ENCODE results near the gene FOLR3. TPM values are rescaled to one million over a fixed set of nuclear protein-coding genes. Genes with fewer than 3 reads are reported as not detected.
"Not testable (repeated sequence)": the region's sequence is repeated elsewhere in the genome, so short reads cannot be mapped to it uniquely, and the experiment has no call there.

FOLR3 gene
- total and polyA plus RNA-seq, 2 experiments from 2014 or later: not detected

DNA sequence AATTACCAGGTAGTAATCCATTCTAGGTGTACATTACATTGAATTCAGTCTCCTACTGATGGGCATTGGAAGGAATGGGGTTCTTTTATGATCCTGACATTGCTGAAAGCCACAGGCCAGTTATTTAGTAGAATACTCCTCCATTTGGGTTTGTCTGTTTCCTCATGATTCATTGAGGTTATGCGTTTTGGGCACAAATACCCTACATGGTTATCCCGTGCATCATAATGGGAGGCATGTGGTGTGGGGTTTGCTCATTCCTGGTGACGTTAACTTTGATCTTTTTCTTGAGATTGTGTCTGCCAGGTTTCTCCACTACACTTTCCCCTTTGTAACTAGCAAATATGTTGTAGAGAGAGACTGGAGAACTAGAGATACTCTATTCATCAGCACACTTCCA, 5.5 kb downstream of the FOLR3 start (continued):
- TF ChIP-seq, protein P1, sequence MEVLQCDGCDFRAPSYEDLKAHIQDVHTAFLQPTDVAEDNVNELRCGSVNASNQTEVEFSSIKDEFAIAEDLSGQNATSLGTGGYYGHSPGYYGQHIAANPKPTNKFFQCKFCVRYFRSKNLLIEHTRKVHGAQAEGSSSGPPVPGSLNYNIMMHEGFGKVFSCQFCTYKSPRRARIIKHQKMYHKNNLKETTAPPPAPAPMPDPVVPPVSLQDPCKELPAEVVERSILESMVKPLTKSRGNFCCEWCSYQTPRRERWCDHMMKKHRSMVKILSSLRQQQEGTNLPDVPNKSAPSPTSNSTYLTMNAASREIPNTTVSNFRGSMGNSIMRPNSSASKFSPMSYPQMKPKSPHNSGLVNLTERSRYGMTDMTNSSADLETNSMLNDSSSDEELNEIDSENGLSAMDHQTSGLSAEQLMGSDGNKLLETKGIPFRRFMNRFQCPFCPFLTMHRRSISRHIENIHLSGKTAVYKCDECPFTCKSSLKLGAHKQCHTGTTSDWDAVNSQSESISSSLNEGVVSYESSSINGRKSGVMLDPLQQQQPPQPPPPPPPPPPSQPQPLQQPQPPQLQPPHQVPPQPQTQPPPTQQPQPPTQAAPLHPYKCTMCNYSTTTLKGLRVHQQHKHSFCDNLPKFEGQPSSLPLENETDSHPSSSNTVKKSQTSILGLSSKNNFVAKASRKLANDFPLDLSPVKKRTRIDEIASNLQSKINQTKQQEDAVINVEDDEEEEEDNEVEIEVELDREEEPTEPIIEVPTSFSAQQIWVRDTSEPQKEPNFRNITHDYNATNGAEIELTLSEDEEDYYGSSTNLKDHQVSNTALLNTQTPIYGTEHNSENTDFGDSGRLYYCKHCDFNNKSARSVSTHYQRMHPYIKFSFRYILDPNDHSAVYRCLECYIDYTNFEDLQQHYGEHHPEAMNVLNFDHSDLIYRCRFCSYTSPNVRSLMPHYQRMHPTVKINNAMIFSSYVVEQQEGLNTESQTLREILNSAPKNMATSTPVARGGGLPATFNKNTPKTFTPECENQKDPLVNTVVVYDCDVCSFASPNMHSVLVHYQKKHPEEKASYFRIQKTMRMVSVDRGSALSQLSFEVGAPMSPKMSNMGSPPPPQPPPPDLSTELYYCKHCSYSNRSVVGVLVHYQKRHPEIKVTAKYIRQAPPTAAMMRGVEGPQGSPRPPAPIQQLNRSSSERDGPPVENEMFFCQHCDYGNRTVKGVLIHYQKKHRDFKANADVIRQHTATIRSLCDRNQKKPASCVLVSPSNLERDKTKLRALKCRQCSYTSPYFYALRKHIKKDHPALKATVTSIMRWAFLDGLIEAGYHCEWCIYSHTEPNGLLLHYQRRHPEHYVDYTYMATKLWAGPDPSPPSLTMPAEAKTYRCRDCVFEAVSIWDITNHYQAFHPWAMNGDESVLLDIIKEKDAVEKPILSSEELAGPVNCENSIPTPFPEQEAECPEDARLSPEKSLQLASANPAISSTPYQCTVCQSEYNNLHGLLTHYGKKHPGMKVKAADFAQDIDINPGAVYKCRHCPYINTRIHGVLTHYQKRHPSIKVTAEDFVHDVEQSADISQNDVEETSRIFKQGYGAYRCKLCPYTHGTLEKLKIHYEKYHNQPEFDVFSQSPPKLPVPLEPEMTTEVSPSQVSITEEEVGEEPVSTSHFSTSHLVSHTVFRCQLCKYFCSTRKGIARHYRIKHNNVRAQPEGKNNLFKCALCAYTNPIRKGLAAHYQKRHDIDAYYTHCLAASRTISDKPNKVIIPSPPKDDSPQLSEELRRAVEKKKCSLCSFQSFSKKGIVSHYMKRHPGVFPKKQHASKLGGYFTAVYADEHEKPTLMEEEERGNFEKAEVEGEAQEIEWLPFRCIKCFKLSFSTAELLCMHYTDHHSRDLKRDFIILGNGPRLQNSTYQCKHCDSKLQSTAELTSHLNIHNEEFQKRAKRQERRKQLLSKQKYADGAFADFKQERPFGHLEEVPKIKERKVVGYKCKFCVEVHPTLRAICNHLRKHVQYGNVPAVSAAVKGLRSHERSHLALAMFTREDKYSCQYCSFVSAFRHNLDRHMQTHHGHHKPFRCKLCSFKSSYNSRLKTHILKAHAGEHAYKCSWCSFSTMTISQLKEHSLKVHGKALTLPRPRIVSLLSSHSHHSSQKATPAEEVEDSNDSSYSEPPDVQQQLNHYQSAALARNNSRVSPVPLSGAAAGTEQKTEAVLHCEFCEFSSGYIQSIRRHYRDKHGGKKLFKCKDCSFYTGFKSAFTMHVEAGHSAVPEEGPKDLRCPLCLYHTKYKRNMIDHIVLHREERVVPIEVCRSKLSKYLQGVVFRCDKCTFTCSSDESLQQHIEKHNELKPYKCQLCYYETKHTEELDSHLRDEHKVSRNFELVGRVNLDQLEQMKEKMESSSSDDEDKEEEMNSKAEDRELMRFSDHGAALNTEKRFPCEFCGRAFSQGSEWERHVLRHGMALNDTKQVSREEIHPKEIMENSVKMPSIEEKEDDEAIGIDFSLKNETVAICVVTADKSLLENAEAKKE (CRISPR knock-in tag; IDR thresholded peaks at IDR 0.05): no peak
- no peak for TF ChIP-seq POLR2AphosphoS5 (IDR thresholded peaks at IDR 0.05; ENCODE audit: low read depth)
- TF ChIP-seq, protein P2, sequence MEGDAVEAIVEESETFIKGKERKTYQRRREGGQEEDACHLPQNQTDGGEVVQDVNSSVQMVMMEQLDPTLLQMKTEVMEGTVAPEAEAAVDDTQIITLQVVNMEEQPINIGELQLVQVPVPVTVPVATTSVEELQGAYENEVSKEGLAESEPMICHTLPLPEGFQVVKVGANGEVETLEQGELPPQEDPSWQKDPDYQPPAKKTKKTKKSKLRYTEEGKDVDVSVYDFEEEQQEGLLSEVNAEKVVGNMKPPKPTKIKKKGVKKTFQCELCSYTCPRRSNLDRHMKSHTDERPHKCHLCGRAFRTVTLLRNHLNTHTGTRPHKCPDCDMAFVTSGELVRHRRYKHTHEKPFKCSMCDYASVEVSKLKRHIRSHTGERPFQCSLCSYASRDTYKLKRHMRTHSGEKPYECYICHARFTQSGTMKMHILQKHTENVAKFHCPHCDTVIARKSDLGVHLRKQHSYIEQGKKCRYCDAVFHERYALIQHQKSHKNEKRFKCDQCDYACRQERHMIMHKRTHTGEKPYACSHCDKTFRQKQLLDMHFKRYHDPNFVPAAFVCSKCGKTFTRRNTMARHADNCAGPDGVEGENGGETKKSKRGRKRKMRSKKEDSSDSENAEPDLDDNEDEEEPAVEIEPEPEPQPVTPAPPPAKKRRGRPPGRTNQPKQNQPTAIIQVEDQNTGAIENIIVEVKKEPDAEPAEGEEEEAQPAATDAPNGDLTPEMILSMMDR (conservative IDR thresholded peaks at IDR 0.05; ENCODE audit: low read depth in 2 of 2): no peak

DNA sequence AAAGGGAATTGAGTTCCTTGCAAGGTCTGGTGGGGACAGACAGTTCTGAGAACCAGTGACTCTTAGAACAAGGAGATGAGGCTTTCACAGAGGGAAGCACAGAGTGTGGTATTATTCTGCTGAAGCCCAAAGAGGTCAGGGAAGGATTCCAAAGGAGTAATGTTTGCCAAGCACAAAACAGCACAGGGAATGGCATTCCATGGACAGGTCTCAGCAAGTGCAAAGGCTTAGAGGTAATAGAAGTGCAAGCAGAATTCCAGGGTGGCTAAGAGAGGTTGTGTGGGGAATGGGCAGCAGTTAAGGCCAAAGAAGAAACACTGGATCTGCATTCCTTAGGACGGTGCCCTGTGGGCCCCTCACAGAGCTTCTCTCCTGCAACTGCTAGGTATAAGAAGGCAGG, 6.6 kb downstream of the FOLR3 start:
- H3K4me1 ChIP-seq (ENCODE audit: insufficient read depth); H3K4me2 ChIP-seq; H3K4me3 ChIP-seq; H2AFZ ChIP-seq; H3K36me3 Mint-ChIP-seq (ENCODE audit: low read depth); H3F3A ChIP-seq (replicated peaks; ENCODE audit: low read depth); H3K9me2 ChIP-seq (ENCODE audit: insufficient read depth); H3K4me3 Mint-ChIP-seq; H3K27me3 ChIP-seq (ENCODE audit: insufficient read depth); ATAC-seq; H3K9me3 Mint-ChIP-seq; H3K36me3 ChIP-seq (ENCODE audit: insufficient read depth); H3K27me3 Mint-ChIP-seq (ENCODE audit: insufficient read depth, low read depth, poor library complexity); H4K20me1 ChIP-seq (replicated peaks; ENCODE audit: insufficient read depth); H3K4me1 Mint-ChIP-seq; H3K27ac ChIP-seq (ENCODE audit: low read depth); H3K27ac Mint-ChIP-seq; H3K79me2 ChIP-seq (replicated peaks; ENCODE audit: insufficient read depth); DNase-seq (ENCODE audit: low spot score): not testable (repeated sequence)

DNA sequence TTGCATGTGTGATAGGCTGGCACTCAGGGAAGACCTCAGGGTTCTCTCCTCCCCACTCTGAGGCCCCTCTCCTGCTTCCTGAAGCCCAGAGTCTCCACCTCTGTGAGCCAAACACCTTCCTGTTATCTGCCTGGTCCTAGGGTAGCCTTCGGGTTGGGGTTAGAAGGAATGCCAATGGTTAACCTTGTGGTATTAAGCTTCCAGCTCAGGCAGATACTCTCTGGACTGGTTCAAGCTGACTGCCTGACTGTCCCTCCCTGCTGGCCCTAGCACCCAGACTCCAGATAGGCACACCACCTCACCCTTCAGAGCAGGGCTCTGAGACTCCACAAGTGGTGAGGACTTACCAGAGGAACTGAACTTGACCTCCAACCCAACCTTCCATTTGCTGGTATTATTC, 7.0 kb downstream of the FOLR3 start:
- not testable (repeated sequence) for H3K27ac Mint-ChIP-seq; DNase-seq (ENCODE audit: low spot score); H3F3A ChIP-seq (replicated peaks; ENCODE audit: low read depth); H3K9me2 ChIP-seq (ENCODE audit: insufficient read depth); H3K36me3 ChIP-seq (ENCODE audit: insufficient read depth); H3K27me3 ChIP-seq (ENCODE audit: insufficient read depth); H3K36me3 Mint-ChIP-seq (ENCODE audit: low read depth); H4K20me1 ChIP-seq (replicated peaks; ENCODE audit: insufficient read depth); H3K79me2 ChIP-seq (replicated peaks; ENCODE audit: insufficient read depth); H3K27ac ChIP-seq (ENCODE audit: low read depth); H3K4me1 Mint-ChIP-seq; H3K4me3 Mint-ChIP-seq; ATAC-seq; H3K9me3 Mint-ChIP-seq; H3K4me3 ChIP-seq; H2AFZ ChIP-seq; H3K4me1 ChIP-seq (ENCODE audit: insufficient read depth); H3K4me2 ChIP-seq; H3K27me3 Mint-ChIP-seq (ENCODE audit: insufficient read depth, low read depth, poor library complexity)

Measured in GM23338 (cell line).